Fibroblast of the aortic adventitia (primary cell): ENCODE measurements around the gene FRAS1. TPM values are rescaled to one million over a fixed set of nuclear protein-coding genes. Genes with fewer than 3 reads are reported as not detected.

ENCODE experiments used
- DNase-seq: peaks from one replicate; pipeline ENCODE4 v3.0.0-alpha.2; 2010; ENCODE audit warnings: low read depth
- H3K4me3 ChIP-seq: 2 replicates; pipeline ENCODE4 v1.5.1; 2011; ENCODE audit warnings: low read depth, mild to moderate bottlenecking, control low read depth, low read length, moderate library complexity
- CTCF ChIP-seq: IDR thresholded peaks from 2 replicates; pipeline ENCODE4 v1.5.1; 2011; ENCODE audit warnings: mild to moderate bottlenecking, low read length, control low read depth, inconsistent platforms; ENCODE audit not compliant: insufficient read depth
- total RNA-seq: library from RNA; depleted of rRNA; stranded (reverse); fragments of >200 nt; gene quantifications from 2 replicates; pipeline ENCODE4 v1.2.3, GENCODE V29; 2012; ENCODE audit warnings: low replicate concordance

The FRAS1 gene
- total RNA-seq, 1 donor, result 1.9 TPM

- no peak overlapping the region for H3K4me3 ChIP-seq
- no peak for TF ChIP-seq CTCF
- no peak for DNase-seq
Measured at GRCh38 chr4:78562687-78563086, 505.6 kb downstream of the FRAS1 start.

GRCh38 chr4:78565971-78566372 lies 508.8 kb downstream of the FRAS1 start:
- DNase-seq, result peak; percentile 82
- no peak for TF ChIP-seq CTCF

GRCh38 chr4:78566834-78567499 lies 509.8 kb downstream of the FRAS1 start:
- no peak for DNase-seq
- no peak for TF ChIP-seq CTCF
- no peak overlapping the region for H3K4me3 ChIP-seq

More at GRCh38 chr4:78565971-78566372, 508.8 kb downstream of the FRAS1 start:
- H3K4me3 ChIP-seq, result no peak overlapping the region

- no peak overlapping the region for H3K4me3 ChIP-seq
- no peak for TF ChIP-seq CTCF
- no peak for DNase-seq
Measured at GRCh38 chr4:78567500-78568060, 510.5 kb downstream of the FRAS1 start.

- no peak for TF ChIP-seq CTCF
- DNase-seq, result peak; percentile 81
- H3K4me3 ChIP-seq, result no peak overlapping the region
Measured at GRCh38 chr4:78568640-78569305, 511.6 kb downstream of the FRAS1 start.

- peak; percentile 92 for DNase-seq
- no peak for TF ChIP-seq CTCF
- H3K4me3 ChIP-seq, result no peak overlapping the region
Measured at GRCh38 chr4:78569306-78569821, 512.2 kb downstream of the FRAS1 start.
